HG03442 (cell line): ENCODE measurements around the gene RUNX2.
"Not testable (repeated sequence)": the region's sequence is repeated elsewhere in the genome, so short reads cannot be mapped to it uniquely, and the experiment has no call there.

Experiments
- ATAC-seq: cut with Tn5 transposase; IDR thresholded peaks from one replicate; pipeline ENCODE4 v1.9.1; 2021; ENCODE audit warnings: mild to moderate bottlenecking, moderate library complexity; ENCODE audit not compliant: unreplicated experiment

Gene RUNX2

DNA sequence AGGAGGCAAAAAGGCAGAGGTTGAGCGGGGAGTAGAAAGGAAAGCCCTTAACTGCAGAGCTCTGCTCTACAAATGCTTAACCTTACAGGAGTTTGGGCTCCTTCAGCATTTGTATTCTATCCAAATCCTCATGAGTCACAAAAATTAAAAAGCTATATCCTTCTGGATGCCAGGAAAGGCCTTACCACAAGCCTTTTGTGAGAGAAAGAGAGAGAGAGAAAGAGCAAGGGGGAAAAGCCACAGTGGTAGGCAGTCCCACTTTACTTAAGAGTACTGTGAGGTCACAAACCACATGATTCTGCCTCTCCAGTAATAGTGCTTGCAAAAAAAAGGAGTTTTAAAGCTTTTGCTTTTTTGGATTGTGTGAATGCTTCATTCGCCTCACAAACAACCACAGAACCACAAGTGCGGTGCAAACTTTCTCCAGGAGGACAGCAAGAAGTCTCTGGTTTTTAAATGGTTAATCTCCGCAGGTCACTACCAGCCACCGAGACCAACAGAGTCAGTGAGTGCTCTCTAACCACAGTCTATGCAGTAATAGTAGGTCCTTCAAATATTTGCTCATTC, at the start of gene RUNX2:
Gene RUNX2, plus strand, starts transcription at position 375 of the 567 bp plus-strand sequence. CDS start 397 bp downstream, outside the sequence.
- ATAC-seq = no peak

DNA sequence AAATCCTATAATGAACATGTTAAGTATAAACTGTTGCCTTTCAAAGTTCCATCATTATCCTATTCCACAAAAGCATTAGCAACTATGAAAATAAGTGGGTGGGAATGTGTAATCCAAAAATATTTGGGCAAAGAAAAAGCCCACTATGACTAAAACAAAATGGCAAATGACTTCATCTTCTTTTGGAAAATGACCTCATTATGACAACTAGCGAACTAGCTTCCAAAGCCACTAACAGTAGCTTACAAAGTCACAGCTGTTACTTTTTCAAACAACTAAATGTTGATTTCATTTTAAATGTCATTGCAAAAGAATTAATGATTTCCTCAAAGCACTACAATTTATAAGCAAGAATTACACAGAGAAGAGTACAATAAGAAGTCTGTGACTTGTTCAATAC, 49.8 kb upstream of the RUNX2 start:
- ATAC-seq = no peak

- not testable (repeated sequence) for ATAC-seq
Measured at GRCh38 chr6:45286707-45287106, 41.4 kb upstream of the RUNX2 start.

DNA sequence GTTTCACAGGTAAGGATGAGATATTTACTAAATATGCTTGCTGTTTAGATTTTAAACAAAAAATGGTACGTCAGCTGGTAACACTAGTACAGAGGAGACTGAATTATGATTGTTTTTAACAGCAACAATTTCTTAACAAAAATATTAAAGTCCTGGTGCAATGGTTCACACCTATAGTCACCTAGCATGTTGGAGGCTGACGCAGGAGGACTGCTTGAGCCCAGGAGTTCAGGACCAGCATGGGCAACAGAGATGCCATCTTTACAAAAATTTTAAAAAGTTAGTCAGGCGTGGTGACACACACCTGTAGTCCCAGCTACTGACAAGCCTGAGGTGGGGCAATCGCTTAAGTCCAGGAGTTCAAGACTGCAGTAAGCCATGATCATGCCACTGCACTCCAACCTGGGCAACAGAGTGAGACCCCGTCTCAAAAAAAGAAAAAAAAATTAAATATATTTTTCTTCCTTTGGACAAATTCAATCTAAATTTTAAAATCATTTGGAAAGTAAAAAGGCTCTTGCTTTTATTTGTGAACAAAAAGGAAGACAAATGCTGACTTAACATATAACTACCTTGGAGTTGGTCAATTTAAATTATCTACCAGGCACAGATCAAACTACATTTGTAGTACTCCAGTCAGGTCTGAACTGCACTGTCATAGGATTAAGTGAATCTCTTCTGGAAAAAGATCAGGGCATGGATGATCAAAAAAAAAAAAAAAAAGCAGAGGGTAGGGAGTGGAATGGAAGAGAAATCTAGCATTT, 38.2 kb upstream of the RUNX2 start:
- ATAC-seq = no peak

DNA sequence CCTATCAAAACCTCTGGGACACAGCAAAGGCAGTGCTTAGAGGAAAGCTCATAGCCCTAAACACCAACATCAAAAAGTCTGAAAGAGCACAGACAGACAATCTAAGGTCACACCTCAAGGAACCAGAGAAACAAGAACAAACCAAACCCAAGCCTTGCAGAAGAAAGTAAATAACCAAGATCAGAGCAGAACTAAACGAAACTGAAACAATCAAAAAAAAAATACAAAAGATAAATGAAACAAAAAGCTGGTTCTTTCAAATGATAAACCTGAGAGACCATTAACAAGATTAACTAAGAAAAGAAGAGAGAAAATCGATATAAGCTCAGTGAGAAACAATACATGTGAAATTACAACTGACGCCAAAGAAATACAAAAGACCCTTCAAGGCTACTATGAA, 34.8 kb upstream of the RUNX2 start:
- no peak for ATAC-seq

GRCh38 chr6:45294065-45294701, 33.9 kb upstream of the RUNX2 start:
- not testable (repeated sequence) for ATAC-seq

- ATAC-seq = no peak
Measured at GRCh38 chr6:45297320-45297719, 30.8 kb upstream of the RUNX2 start.

- ATAC-seq = no peak
Measured at GRCh38 chr6:45299096-45299581, 29.0 kb upstream of the RUNX2 start.

- no peak for ATAC-seq
Measured at GRCh38 chr6:45300736-45301135, 27.4 kb upstream of the RUNX2 start.

GRCh38 chr6:45301348-45302142, 26.6 kb upstream of the RUNX2 start:
- ATAC-seq = no peak

DNA sequence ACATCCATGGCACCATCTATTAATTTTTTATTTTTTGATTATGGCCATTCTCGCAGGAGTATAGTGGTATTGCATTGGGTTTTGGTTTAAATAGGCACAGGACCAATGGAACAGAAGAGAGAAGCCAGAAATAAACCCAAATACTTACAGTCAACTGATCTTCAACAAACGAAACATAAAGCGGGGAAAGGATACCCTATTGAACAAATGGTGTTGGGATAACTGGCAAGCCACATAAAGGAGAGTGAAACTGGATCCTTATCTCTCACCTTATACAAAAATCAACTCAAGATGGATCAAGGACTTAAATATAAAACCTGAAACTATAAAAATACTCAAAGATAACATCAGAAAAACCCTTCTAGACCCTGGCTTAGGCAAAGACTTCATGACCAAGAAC, 25.3 kb upstream of the RUNX2 start:
- no peak for ATAC-seq

DNA sequence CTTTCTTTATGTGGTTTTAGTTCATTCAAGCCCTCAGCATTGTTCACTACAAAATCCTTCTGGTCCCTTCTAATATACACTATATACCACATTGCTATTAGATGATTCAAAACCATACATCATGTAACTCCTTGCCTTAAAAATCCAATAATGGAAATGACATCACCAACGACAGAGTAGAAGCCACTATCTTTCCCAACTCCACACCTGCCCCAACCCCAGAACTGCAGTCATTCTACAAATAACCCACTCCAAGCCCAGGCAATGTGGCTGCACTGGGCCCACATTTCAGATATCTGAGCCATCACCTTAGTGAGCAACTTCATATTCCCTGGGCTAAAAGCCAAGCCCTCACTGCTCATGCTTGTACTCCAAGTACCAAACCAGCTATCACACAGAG, 22.6 kb upstream of the RUNX2 start:
- no peak for ATAC-seq

DNA sequence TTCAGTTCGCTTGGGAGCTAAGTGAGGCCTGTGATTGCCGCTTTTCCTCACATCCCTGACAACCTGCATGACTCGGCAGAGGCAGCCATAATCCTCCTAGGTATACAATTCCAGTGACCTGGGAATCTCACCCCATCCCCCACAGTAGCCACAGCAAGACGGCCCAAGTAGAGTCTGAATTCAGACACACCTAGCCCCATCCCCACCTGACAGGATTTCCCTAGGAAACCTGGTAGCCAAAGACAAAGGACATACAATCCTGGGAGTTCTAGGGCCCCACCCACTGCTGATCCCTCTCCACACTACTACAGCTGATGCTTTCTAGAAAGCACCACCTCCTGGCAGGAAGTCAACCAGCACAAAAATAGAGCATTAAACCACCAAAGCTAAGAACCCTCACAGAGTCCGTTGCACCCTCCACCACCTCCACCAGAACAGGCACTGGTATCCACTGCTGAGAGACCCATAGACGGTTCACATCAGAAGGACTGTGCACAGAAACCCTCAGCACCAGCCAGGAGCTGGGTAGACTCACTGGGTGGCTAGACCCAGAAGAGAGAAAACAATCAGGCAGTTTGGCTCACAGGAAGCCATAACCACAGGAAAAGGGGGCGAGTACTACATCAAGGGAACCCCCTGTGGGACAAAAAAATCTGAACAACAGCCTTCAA, 17.9 kb upstream of the RUNX2 start:
- no peak for ATAC-seq

GRCh38 chr6:45314146-45314545, 14.0 kb upstream of the RUNX2 start:
- ATAC-seq = no peak

DNA sequence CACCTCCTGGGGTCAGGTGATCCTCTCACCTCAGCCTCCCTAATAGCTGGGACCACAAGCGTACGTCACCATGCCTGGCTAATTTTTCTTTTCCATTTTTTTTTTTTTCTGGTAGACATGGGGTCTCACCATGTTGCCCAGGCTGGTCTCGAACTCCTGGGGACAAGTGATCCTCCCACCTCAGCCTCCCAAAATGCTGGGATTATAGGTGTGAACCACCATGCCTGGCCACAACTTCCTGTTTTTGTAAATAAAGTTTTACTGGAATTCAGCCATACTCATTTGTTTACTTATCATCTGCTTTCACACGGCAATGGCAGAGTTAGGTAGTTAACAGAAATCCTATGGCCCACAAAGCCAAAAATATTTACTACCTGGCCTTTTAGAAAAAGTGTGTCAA, 7.8 kb upstream of the RUNX2 start:
- ATAC-seq = no peak

DNA sequence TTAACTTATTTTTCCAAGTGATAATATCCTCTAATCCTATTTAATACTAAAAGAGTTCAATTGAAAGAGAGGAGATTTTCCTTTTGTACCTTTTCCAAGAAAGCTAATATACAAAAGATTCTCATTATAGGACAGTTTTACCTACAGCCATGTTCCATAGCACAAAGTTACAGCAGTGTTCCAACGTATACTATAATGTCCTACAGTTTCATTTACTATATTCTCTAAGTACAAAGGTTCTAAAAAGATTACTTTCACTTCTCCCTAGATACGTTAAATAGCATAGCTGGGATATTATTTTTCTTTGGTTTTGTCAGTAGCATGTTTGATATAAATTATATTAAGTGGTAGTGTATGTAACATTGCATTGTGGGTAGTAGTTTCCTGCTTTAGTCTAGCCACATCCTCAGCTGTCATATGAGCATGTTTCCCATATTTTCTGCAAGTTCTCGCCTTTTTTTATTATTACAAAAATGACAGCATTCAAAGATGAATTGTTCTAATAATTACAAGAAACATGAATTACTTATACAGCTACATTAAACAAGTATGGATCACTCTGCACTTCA, 4.4 kb upstream of the RUNX2 start:
- ATAC-seq = no peak

- ATAC-seq = no peak
Measured at GRCh38 chr6:45326698-45327417, 1.3 kb upstream of the RUNX2 start.

DNA sequence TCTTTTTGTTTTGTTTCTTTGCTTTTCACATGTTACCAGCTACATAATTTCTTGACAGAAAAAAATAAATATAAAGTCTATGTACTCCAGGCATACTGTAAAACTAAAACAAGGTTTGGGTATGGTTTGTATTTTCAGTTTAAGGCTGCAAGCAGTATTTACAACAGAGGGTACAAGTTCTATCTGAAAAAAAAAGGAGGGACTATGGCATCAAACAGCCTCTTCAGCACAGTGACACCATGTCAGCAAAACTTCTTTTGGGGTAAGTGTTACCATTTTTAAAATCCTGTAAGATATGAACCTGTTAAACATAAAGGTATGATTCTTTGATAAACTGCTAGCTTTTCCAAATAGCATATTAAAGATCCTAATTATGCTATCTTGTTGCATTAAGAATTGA, 393 bp downstream of the RUNX2 start:
- ATAC-seq = no peak

DNA sequence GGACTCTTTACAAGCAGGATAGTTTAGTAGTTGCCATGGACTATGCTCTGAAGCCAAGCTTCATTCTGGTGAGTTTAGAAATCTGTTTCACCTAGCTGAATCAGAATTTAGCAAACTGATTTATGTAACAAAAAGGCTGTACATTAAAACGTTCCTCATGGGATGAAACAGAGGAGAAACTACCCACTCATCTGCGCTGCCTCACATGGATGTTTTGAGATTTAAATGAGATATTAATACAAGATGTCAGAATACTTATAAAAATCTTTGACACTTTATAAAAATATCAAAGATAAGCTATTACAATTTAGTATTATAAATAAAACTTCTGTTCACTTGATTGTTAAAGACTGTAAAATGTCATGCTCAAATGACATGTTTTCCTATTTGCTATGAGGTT, 16.8 kb downstream of the RUNX2 start:
- no peak for ATAC-seq
